GM18868 (cell line): ENCODE results near the gene OR8G1.
"Not testable (repeated sequence)": the region's sequence is repeated elsewhere in the genome, so short reads cannot be mapped to it uniquely, and the experiment has no call there.

Experiments
- ATAC-seq: cut with Tn5 transposase; IDR thresholded peaks from one replicate; pipeline ENCODE4 v1.9.1; 2021; ENCODE audit warnings: mild to moderate bottlenecking, moderate library complexity; ENCODE audit not compliant: unreplicated experiment

OR8G1 gene, protein sequence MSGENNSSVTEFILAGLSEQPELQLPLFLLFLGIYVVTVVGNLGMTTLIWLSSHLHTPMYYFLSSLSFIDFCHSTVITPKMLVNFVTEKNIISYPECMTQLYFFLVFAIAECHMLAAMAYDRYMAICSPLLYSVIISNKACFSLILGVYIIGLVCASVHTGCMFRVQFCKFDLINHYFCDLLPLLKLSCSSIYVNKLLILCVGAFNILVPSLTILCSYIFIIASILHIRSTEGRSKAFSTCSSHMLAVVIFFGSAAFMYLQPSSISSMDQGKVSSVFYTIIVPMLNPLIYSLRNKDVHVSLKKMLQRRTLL

DNA sequence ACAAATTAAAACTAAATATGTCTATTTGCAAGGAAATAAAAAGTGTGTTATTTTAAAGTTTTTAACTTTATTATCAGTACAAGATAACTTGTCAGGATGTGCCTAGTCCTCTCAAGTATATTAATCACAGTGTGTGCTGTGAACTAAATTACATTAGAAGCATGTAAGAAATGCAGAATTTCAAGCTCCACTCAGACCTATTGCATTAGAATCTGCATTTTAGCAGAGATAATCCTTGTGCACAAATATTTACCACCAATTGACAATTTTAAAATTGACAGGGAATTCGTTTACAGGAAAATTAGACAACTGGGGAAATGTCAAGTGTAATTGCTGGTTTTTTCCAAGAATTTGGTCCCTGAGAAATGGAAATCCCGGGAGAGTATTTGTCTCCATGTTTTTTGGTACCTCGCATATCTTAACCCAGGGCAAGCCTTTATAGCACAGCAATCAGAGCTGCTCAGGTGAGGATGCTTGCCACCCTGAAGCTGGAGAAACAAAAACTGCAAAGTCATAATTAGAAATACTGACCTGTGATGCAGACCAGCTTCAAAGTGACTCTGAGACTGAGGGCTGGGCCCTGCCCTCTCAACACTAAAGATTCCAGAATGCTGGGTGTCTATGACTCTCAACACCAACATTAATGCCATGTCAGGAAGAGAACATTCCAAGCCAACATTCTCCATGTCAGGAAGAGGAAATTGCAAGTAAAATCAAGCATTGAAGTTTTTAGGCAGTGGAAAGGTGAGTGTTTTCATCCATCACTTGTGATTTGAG lies at the start of gene OR8G1:
OR8G1 (plus strand) TSS at position 475 of the 777 bp plus-strand sequence. CDS start 8,581 bp downstream, outside the sequence.
- no peak for ATAC-seq

DNA sequence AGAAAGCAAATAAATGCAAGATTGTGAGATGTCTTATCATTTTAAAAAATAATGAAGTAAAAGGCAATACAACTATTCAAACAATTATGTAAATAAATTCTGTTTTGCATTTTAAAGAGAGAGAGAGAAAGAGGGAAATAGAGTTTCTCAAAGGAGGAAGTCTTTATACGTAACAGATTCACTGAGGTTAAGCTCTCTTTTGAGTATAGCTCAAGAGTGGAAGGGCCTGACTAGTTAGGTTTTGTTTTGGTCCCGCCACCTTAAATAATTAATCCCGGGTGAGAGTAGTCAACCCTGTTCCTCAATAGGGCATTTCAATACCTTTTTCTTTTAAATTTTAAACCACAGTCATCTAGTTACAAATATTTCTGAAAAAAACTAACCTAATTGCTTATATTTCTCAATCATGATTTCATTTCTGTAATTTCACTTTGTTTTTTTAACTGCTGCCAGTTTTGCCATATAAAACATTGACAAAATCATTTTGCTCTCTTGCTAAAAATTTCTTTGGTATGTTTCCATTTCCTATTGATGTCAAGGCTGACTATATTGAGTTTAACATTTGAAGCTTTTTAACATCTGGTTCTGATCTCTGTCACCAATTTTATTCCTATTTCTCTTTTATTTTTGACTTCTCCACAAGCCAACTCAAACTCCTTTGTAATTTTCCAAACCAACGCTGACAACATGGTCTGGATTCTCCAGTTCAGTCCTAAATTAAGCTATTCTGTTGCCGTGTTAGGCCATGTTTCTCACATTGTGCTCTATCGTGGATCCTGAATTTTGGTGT lies 47.5 kb upstream of the OR8G1 start:
- ATAC-seq = no peak

DNA sequence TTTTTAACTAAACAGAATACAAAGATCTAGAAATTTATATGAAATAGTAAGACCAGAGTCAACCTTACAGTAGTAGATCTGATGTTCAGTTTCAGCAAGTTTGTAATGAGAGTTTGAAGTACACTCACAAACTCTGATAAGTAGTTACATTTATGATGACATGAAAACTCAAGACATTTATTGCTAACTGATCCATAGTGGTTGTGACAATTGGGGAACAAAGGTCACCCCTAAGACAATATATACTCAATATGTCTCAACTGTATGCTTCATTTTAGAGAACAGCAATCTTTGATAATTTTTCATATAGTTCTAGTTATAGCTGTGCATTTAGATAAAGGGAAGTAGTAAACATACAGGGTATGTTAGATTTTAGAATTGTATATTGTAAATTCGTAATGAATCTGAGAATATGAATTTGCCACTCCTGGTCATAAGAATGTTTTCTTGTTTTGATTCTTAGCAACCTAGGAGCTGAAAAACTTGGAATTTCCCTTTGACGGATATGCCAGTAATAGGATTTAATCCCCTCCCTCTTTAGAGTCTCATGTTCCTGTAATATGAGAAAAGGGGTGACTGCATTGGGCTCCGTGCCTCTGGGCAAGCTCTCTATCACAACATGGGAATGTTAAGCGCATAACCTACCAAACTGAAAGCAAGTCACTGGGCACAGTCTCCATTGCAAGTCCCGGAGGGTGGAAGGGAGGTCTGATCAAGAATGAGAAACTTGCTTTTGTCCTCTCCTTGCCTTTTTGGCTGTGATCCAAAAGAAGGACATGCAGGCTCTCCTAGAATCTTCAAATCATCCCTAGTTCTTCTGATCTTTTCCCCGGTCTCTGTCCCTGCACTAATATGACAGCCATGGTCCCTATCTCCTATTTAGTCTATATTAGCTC lies 46.4 kb upstream of the OR8G1 start:
- ATAC-seq = no peak

DNA sequence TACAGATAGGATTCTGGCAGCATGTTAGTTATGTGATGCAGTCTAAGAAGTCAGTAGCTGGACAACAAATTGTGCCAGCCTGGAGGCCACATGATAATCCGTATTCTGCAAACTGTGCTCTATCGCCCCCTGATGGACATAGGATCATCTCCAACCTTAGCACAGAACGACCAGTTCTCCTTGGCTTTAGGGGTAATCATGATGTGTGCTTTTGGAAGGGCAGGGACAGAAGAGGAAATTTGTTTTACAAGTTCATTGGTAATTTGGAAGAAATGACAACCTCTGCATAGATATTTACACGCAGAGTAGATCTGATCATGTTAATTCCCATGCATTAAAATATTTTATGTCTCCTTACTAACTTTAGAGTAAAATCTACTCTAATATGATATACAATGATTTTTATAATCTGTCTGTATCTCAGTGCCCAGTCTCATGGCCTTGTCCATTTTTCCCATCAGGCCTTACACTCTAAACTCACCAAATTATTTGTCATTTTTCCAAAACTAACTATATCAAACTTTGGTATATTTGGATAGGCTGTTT lies 45.6 kb upstream of the OR8G1 start:
- ATAC-seq = peak; percentile 88

DNA sequence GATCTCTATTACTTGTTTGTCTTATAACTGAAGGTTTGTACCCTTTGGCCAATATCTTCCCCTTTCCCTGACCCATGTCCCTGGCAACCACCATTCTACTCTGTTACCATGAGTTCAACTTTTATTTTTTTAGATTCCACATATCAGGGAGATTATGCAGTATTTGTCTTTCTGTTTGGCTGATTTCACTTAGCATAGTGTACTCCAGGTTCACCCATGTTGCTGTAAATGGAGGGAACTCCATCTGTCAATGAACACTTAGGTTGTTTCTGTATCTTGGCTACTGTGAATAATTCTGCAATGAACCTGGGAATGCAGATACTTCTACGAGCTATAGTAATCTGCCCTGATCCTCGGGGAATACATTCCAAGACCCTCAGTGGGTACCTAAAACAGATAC lies 42.9 kb upstream of the OR8G1 start:
- no peak for ATAC-seq

DNA sequence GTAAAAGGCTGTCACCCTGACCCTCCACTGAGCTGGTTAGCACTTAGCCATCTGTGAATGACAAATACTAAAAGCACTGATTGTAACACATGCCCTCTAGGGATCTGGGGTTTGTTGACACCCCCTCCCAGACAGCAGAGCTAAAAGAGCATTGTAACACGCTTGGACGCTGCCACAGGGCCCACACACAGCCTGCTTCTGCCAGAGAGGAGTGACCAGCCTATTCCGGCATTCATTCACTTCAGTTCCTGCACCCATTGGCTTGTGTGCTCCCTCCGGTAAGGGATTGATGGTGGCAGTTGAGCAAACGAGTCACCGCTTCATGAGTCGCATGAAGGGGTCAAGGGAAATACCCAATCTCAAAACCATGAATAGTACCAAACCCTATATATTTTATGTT lies 42.0 kb upstream of the OR8G1 start:
- no peak for ATAC-seq

DNA sequence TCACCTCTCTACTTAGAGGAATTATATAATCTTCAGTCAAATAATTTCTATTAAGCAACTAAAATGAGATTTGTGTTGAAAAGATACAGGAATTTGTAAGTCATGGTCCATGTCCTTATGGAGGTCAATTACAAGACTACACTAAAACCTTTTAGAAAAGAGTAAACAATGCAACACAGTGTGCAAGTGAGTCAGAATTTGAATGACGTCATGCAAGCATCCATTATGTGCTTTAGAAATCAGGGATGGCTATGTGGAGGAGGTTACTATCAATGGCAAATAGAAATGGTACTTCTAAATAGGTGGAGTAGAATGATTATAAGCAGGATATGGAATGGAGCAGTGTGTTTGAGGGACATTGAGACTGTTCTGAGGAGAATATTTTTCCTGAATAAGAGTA lies 41.2 kb upstream of the OR8G1 start:
- ATAC-seq = no peak

DNA sequence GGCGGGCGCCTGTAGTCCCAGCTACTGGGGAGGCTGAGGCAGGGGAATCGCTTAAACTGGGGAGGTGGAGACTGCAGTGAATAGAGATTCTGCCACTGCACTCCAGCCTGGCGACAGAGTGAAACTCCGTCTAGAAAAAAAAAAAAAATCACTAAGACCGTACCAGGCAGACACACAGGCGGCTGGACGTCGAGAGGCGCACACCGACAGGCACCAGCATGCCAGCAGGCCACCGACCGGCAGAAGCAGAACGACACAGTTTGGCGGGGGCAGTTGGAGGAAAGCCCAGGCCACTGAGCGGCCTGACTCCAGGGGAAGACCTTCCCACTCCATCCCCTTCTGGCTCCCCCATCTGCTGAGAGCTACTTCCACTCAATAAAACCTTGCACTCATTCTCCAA lies 40.2 kb upstream of the OR8G1 start:
- ATAC-seq = no peak

DNA sequence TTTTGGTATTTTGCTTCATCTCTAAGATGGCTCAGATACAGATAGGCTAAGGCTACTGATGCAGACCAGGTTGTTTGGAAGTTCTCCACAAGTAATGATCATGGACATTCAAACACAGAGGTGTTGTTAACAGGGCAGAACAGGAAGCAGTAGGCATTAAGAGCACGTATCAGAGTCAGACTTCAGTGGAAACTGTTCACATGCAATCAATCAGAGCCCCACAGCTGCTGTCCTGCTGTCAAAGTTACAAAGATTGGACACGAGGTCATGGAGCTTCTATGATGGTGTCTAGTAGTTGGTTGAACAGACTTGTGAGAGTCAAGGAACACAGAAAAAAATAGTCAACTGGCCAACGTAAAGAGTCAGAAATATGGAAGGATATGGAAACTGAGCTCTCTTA lies 37.9 kb upstream of the OR8G1 start:
- ATAC-seq = no peak

DNA sequence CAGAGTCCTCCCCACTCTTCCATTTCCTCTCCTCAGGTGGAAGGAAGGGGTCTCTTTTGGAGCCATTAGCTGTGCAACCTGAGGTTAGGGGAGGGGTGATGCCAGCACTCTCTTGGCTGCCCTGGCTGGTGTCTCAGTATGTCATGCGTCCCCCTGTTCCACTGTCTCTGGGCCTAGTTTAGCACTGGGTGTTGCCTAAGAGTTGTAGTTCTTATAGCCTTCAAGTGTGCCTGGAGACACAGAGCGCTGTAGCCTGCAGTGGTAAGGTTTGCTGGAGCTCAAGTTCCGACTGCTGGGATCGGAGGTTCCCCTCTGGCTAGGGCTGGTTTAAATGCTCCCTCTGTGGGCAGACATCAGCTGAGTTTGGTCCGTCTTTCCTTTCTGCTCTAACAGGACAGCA lies 36.9 kb upstream of the OR8G1 start:
- no peak for ATAC-seq

DNA sequence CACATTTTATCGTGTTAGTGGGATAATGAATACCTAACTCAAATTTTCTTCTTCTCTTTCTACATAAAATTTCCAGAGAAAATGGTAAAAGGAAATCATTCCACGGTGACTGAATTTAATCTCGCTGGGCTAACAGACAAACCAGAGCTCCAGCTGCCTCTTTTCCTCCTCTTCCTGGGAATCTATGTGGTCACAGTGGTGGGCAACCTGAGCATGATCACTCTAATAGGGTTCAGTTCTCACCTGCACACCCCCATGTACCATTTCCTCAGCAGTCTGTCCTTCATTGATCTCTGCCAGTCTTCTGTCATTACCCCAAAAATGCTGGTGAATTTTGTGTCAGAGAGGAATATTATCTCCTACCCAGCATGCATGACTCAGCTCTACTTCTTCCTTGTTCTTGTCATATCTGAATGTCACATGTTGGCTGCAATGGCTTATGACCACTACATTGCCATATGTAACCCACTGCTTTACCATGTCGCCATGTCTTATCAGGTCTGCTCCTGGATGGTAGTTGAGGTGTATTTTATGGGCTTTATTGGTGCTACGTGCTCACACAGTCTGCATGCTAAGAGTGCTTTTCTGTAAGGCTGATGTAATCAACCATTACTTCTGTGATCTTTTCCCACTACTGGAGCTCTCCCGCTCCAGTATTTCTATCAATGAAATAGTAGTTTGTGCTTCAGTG lies 33.6 kb upstream of the OR8G1 start:
- no peak for ATAC-seq

DNA sequence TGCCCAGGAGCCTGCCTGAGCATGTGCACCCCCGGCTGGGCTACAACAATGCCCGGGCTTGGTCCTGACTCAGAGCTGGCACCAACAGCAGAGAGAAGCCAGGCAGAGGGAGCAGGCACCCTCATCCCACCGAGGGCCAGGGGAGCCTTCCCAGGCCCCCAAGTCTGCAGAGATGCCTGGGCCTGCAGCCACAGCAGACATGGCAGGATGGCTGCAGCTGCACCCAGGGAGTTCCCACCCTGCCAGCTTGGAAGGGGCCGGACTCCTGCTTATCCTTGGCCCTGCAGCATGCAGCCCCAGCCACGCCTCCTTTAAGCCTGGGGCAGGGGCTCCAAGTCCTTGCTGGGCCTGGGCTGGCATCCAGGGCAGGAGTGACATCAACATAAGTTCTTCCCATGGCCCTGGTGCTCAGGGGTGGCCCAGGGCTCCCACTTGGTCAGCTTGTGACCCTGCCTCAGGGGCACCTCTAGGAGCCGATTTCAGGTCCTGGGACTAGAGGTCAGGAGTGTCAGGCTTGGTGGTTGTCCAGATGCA lies 31.0 kb upstream of the OR8G1 start:
- ATAC-seq = no peak

DNA sequence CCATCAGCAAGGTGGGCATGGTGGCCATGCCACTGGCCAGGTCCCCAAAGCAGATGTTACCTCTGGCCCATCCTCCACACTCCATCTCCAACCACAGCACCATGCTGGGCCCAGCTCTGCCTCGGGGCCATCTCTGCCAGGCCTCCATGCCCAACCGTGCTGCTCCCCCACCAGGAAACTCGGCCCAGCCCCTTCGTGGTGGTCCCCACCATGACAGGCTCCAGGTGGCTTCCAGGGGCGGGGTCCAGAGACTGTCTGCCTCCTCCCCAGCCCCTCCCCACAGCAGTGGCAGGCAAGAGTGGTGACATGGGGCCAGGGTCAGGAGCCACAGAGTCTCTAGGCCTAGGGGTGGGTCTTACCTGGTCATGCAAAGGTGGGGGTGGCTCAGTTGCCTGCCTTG lies 30.5 kb upstream of the OR8G1 start:
- no peak for ATAC-seq

DNA sequence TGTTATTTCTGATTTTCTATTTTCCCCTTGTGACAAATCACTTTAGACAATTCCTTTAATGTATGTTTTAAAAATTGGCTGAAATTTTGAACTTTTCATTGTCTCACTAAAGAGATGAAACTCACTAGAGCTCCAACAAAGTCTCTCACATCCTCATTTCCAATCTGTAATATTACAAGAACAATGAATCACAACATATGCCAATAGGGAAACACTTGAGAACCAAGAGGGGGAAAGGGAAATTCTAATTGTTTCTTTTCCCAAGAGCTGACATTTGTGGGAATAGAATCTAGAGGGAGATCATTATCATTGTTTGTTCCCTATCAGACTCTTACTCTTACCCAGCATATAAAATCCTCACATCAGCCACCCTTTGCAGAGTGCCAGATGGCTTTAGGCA lies 29.6 kb upstream of the OR8G1 start:
- no peak for ATAC-seq

DNA sequence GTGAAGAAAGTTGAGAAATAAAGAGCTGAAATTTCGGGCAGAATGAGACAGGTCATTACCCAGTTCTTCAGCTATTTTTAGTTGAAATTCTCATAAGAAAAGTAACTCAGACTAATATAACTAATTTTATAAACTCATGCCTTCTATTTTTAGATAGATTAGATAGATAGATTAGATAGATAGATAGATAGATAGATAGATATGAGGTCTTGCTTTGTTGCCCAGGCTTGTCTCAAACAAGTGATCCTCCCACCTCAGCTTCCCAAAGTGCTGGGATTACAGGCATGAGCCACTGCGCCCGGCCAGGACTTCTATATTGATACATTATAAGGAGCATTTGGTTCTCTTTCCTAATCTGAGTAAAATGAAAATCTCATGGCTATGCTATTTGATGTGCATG lies 26.9 kb upstream of the OR8G1 start:
- no peak for ATAC-seq

DNA sequence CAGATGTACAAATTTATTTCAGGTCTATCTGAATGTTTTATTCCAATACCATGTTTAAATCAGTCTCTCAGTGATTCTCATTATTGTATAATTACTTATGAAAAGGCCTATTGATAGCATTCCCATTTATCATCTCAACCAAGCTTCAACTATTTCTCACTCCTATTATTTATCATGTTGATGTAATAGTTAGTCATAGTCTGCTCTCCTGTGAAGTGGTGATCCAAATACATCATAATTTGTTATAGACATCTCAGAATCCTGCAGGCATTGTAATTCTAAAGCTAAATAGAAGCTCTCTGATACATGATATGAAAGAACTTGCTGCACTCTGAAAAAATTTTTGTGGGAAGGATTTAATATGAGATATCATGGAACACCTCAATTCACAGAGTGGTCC lies 21.8 kb upstream of the OR8G1 start:
- no peak for ATAC-seq

DNA sequence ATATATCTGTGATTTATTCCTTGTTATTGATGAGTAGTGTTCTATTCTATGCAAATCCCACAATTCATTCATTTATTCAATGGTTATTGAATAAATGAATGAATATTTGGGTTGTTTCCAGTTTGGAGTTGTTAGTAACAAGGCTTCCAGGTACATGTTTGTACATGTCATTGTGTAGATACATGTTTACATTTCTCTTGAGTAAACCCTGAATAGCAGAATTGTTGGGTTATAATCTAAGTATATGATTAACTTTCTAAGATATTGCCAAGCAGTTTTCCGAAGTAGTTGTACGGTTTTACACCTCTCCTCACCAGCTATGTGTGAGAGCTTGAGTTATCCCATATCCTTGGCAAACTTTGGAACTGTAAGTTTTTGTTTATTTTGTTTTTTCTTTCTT lies 18.5 kb upstream of the OR8G1 start:
- ATAC-seq = no peak

DNA sequence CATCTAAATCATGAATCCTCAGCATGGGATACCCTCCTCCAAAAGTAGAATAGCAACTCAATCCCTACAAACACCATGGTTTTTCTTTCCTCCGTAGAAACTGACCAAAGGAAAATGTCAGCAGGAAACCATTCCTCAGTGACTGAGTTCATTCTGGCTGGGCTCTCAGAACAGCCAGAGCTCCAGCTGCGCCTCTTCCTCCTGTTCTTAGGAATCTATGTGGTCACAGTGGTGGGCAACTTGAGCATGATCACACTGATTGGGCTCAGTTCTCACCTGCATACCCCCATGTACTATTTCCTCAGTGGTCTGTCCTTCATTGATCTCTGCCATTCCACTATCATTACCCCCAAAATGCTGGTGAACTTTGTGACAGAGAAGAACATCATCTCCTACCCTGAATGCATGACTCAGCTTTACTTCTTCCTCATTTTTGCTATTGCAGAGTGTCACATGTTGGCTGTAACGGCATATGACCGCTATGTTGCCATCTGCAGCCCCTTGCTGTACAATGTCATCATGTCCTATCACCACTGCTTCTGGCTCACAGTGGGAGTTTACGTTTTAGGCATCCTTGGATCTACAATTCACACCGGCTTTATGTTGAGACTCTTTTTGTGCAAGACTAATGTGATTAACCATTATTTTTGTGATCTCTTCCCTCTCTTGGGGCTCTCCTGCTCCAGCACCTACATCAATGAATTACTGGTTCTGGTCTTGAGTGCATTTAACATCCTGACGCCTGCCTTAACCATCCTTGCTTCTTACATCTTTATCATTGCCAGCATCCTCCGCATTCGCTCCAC lies 16.1 kb upstream of the OR8G1 start:
- ATAC-seq = not testable (repeated sequence)

DNA sequence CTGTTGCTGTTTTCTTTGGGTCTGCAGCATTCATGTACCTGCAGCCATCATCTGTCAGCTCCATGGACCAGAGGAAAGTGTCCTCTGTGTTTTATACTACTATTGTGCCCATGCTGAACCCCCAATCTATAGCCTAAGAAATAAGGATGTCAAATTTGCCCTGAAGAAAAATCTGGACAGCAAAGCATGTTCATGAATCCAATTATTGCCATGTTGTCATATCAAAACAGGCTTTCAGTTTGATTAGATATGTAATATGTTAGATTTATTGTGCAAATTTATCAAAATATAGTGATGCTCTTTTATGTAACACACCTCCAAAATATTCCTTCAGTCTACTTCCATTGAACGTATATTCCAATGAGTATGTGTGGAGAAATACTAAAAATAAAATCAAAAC lies 15.4 kb upstream of the OR8G1 start:
- no peak for ATAC-seq
